ENCODE results near the gene CTBP2.

CTBP2 gene

GRCh38 chr10:125026974-125027735, 133.2 kb downstream of the CTBP2 start:
- no peak overlapping the region for H3K4me3 ChIP-seq (ENCODE audit: control insufficient read depth, low read depth, low read length)
- no peak for DNase-seq (ENCODE audit: low read depth)
- no peak for TF ChIP-seq CTCF (conservative IDR thresholded peaks at IDR 0.05; ENCODE audit: control insufficient read depth, insufficient read depth, low read depth, low read length)

GRCh38 chr10:125026036-125026931, 134.1 kb downstream of the CTBP2 start:
- TF ChIP-seq CTCF (conservative IDR thresholded peaks at IDR 0.05; ENCODE audit: control insufficient read depth, insufficient read depth, low read depth, low read length) = no peak
- no peak overlapping the region for H3K4me3 ChIP-seq (ENCODE audit: control insufficient read depth, low read depth, low read length)
- no peak for DNase-seq (ENCODE audit: low read depth)

GRCh38 chr10:125025341-125025740, 135.0 kb downstream of the CTBP2 start:
- TF ChIP-seq CTCF (conservative IDR thresholded peaks at IDR 0.05; ENCODE audit: control insufficient read depth, insufficient read depth, low read depth, low read length) = no peak
- H3K4me3 ChIP-seq (ENCODE audit: control insufficient read depth, low read depth, low read length) = no peak overlapping the region
- peak; percentile 29 for DNase-seq (ENCODE audit: low read depth)

- H3K4me3 ChIP-seq (ENCODE audit: control insufficient read depth, low read depth, low read length) = no peak overlapping the region
- DNase-seq (ENCODE audit: low read depth) = no peak
- no peak for TF ChIP-seq CTCF (conservative IDR thresholded peaks at IDR 0.05; ENCODE audit: control insufficient read depth, insufficient read depth, low read depth, low read length)
These were observed 135.7 kb downstream of the CTBP2 start for GRCh38 chr10:125024497-125025234.

- DNase-seq (ENCODE audit: low read depth) = no peak
- TF ChIP-seq CTCF (conservative IDR thresholded peaks at IDR 0.05; ENCODE audit: control insufficient read depth, insufficient read depth, low read depth, low read length) = no peak
- H3K4me3 ChIP-seq (ENCODE audit: control insufficient read depth, low read depth, low read length) = no peak overlapping the region
These were observed 136.4 kb downstream of the CTBP2 start for GRCh38 chr10:125023862-125024496.

- H3K4me3 ChIP-seq (ENCODE audit: control insufficient read depth, low read depth, low read length) = no peak overlapping the region
- DNase-seq (ENCODE audit: low read depth) = no peak
- no peak for TF ChIP-seq CTCF (conservative IDR thresholded peaks at IDR 0.05; ENCODE audit: control insufficient read depth, insufficient read depth, low read depth, low read length)
These were observed 137.1 kb downstream of the CTBP2 start for GRCh38 chr10:125023255-125023654.

All from fibroblast of mammary gland (primary cell).